Stimulated activated naive CD8-positive, alpha-beta T cell treated with anti-CD3 and anti-CD28 coated beads, Interleukin-15, Interleukin-2, amounts not matched to agents 100 ng/mL and 50 ng/mL, for 24 hours (primary cell): Measurements from ENCODE around the gene DECR2.
A peak's percentile ranks its signal among the peaks of the same experiment; 100 is the strongest.
"Not testable (repeated sequence)": the region's sequence is repeated elsewhere in the genome, so short reads cannot be mapped to it uniquely, and the experiment has no call there.

Source experiments
- H3K27ac Mint-ChIP-seq: one replicate; pipeline ENCODE4 v1.8.0; 2021; ENCODE audit warnings: mild to moderate bottlenecking, mixed read lengths
- H3K27me3 Mint-ChIP-seq: one replicate; pipeline ENCODE4 v1.8.0; 2021; ENCODE audit warnings: mixed read lengths
- H3K36me3 Mint-ChIP-seq: one replicate; pipeline ENCODE4 v1.8.0; 2021; ENCODE audit warnings: low read depth, mixed read lengths
- H3K4me1 Mint-ChIP-seq: one replicate; pipeline ENCODE4 v1.8.0; 2021; ENCODE audit warnings: low read depth, mixed read lengths
- H3K4me3 Mint-ChIP-seq: one replicate; pipeline ENCODE4 v1.8.0; 2021; ENCODE audit warnings: mild to moderate bottlenecking, mixed read lengths
- H3K9me3 Mint-ChIP-seq: one replicate; pipeline ENCODE4 v1.8.0; 2021; ENCODE audit warnings: mixed read lengths

The DECR2 gene

DNA sequence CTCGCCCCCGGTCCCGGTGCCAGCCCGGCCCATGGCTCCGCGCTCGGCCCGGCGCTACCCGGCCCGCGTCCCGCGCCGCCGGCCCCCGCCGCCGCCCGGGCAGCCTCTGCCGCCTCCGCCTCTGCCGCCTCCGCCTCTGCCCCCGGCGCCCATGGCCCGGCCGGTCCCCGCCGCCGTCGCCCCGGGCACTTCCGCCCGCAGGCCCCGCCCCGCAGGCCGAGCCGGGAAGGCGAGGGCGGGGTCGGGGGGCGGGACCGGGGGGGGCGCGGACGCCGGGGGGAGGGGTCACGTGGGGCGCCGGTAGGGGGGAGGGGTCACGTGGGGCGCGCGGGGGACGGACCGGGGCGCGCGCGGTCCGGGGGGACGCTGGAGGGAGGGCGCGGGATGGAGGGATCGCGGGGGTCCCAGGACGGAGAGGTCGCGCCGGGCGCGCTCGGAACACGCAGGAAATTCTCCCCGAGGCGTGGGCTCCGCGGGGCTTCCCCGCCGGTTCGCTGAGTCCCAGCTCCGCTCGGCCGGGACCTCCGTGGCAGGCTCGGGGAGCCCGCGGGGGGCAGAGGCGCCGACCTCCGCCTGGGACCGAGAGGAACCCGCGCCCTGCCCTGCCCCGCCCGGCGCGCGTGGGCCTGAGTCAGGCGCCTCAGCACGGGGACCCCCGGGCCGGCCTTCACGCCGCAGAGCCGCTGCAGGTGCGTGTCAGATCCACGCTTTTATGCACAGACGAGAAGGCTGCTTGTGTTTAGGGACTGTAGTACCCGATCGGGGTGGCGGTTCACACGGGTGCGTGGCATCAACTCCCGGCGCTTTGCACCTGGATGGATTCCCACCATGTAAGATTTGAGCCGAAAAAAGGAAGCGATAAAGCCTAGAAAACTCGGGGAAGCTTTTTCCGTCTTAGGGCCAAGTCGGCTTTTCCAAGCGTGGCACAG, 19.6 kb upstream of the DECR2 start, which contains the start of gene PGAP6:
PGAP6 (minus strand) TSS at position 190 of the 929 bp plus-strand sequence; CDS start at position 33, 157 bp downstream.
- Mint-ChIP-seq H3K4me3 (peak within 1 kb of the TSS; percentile 83), H3K27ac (peak within 1 kb of the TSS; percentile 87), H3K4me1 (peaks cover 29% of the 10 kb centered on the region), H3K27me3 (peaks cover 3% of the 10 kb centered on the region), H3K9me3 (no peaks in the 10 kb centered on the region), H3K36me3 (no peaks in the 10 kb centered on the region)

DNA sequence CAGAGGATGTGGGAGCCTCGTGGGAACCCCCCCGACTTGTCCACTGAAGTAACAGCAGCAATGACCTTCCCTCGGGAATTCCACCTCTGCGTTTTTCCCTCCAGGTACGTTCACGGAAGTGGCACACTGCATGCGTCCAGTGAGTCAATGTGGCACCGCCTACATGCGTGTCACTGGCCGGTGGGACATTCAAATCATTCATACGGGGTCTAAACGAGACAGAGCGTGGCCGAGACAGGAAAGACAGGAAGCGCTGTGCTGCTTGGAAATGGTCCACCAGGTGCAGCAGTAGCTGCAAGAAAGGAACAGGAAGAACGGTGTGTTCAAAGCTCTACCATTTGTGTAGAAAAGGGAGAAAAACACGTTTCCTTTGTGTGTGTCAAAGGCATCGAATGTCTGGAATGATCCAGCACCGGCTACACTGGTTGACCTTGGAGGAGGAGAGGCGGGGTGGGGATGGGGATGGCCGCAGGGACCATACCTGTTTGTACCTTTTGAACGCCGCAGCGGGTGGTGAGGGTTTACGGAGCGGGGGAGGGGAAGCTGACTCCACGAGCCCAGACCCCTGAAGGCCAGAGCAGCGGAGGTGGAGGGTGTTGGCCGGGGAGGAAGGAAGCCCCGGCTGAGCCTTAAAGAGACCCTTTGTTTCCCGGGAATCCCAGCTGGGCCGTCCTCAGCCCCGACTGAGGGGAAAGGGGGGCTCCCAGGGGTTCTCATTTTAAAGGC, 18.2 kb upstream of the DECR2 start:
- H3K4me3 Mint-ChIP-seq = peak overlapping the region; percentile 83
- H3K36me3 Mint-ChIP-seq = no peaks in the 10 kb centered on the region
- H3K9me3 Mint-ChIP-seq = no peaks in the 10 kb centered on the region
- H3K4me1 Mint-ChIP-seq = peaks cover 29% of the 10 kb centered on the region
- peak overlapping the region; percentile 87 for H3K27ac Mint-ChIP-seq
- peaks cover 3% of the 10 kb centered on the region for H3K27me3 Mint-ChIP-seq

DNA sequence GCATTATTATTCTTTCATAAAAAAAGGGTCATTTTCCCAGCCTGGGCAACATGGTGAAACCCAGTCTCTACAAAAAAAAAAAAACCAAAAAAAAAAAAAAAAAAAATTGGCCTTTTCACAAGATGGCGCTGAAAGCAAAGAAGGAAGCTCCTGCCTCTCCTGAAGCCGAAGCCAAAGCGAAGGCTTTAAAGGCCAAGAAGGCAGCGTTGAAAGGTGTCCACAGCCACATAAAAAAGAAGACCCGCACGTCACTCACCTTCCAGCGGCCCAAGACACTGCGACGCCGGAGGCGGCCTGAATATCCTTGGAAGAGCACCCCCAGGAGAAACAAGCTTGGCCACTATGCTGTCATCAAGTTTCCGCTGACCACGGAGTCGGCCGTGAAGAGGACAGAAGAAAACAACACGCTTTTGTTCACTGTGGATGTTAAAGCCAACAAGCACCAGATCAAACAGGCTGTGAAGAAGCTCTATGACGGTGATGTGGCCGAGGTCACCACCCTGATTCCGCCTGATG, 15.0 kb upstream of the DECR2 start:
- H3K27ac Mint-ChIP-seq = no peak overlapping the region
- peaks cover 3% of the 10 kb centered on the region for H3K27me3 Mint-ChIP-seq
- no peaks in the 10 kb centered on the region for H3K9me3 Mint-ChIP-seq
- no peaks in the 10 kb centered on the region for H3K36me3 Mint-ChIP-seq
- no peak overlapping the region for H3K4me3 Mint-ChIP-seq
- H3K4me1 Mint-ChIP-seq = peaks cover 25% of the 10 kb centered on the region

GRCh38 chr16:387761-388666, 13.7 kb upstream of the DECR2 start:
- H3K27ac Mint-ChIP-seq, H3K36me3 Mint-ChIP-seq, H3K27me3 Mint-ChIP-seq, H3K9me3 Mint-ChIP-seq, H3K4me3 Mint-ChIP-seq: not testable (repeated sequence)
- H3K4me1 Mint-ChIP-seq = peaks cover 31% of the 10 kb centered on the region

- Mint-ChIP-seq H3K36me3 (no peaks in the 10 kb centered on the region), H3K4me1 (peaks cover 20% of the 10 kb centered on the region), H3K27ac (no peak overlapping the region), H3K4me3 (no peak overlapping the region), H3K27me3 (no peaks in the 10 kb centered on the region), H3K9me3 (no peaks in the 10 kb centered on the region)
Observed at GRCh38 chr16:389352-389751, 12.3 kb upstream of the DECR2 start.

DNA sequence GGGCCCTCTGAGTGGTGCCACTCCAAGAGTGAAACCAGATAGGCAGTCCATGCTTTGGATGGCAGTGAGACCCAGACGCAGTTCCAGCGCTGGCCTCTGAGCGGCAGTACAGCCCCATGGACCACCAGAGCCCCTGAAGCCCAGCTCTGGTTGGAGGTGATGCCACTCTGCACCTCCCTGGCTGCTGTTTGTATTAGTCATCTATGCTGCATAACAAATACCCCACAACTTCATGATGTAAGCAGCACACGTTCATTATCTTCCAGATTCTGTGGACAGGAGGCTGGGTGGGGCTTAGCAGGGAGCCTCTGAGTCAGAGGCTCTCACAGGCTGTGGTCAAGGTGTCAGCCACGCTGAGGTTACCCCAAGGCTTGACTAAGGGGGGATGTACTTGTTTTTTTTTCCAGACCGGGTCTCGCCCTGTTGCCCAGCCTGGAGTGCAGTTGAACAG, 9.8 kb upstream of the DECR2 start:
- Mint-ChIP-seq H3K9me3 (no peaks in the 10 kb centered on the region), H3K27ac (peak overlapping the region; percentile 81), H3K4me3 (peak overlapping the region; percentile 57), H3K27me3 (no peaks in the 10 kb centered on the region), H3K4me1 (peaks cover 28% of the 10 kb centered on the region), H3K36me3 (no peaks in the 10 kb centered on the region)

- peak overlapping the region; percentile 57 for H3K4me3 Mint-ChIP-seq
- peaks cover 28% of the 10 kb centered on the region for H3K4me1 Mint-ChIP-seq
- H3K27me3 Mint-ChIP-seq = no peaks in the 10 kb centered on the region
- no peaks in the 10 kb centered on the region for H3K36me3 Mint-ChIP-seq
- H3K9me3 Mint-ChIP-seq = no peaks in the 10 kb centered on the region
- peak overlapping the region; percentile 81 for H3K27ac Mint-ChIP-seq
Observed at GRCh38 chr16:392450-393030, 9.1 kb upstream of the DECR2 start.

GRCh38 chr16:396199-396598, 5.5 kb upstream of the DECR2 start:
- Mint-ChIP-seq H3K27ac (no peak overlapping the region), H3K27me3 (no peaks in the 10 kb centered on the region), H3K4me1 (peaks cover 37% of the 10 kb centered on the region), H3K4me3 (peak overlapping the region; percentile 81), H3K36me3 (no peaks in the 10 kb centered on the region), H3K9me3 (no peaks in the 10 kb centered on the region)

- H3K36me3 Mint-ChIP-seq = no peaks in the 10 kb centered on the region
- peak overlapping the region; percentile 81 for H3K4me3 Mint-ChIP-seq
- H3K9me3 Mint-ChIP-seq = no peaks in the 10 kb centered on the region
- H3K4me1 Mint-ChIP-seq = peaks cover 37% of the 10 kb centered on the region
- H3K27me3 Mint-ChIP-seq = no peaks in the 10 kb centered on the region
- H3K27ac Mint-ChIP-seq = peak overlapping the region; percentile 63
Observed at GRCh38 chr16:396605-397004, 5.1 kb upstream of the DECR2 start.

GRCh38 chr16:397135-397661, 4.5 kb upstream of the DECR2 start, which contains the start of gene NME4:
Gene NME4 (plus strand): TSS chr16:397199. CDS start chr16:397223, 24 bp downstream.
- Mint-ChIP-seq H3K27me3 (no peaks in the 10 kb centered on the region), H3K36me3 (no peaks in the 10 kb centered on the region), H3K4me3 (peak within 1 kb of the TSS; percentile 81), H3K4me1 (peaks cover 33% of the 10 kb centered on the region), H3K27ac (peak within 1 kb of the TSS; percentile 63), H3K9me3 (no peaks in the 10 kb centered on the region)

- Mint-ChIP-seq H3K27ac (peak overlapping the region; percentile 8), H3K9me3 (no peaks in the 10 kb centered on the region), H3K27me3 (no peaks in the 10 kb centered on the region), H3K36me3 (no peaks in the 10 kb centered on the region), H3K4me1 (peaks cover 30% of the 10 kb centered on the region), H3K4me3 (peak overlapping the region; percentile 67)
Observed at GRCh38 chr16:397736-398332, 3.9 kb upstream of the DECR2 start.

- peaks cover 27% of the 10 kb centered on the region for H3K4me1 Mint-ChIP-seq
Observed at GRCh38 chr16:398561-399339, 2.9 kb upstream of the DECR2 start.

More at GRCh38 chr16:398561-399339, 2.9 kb upstream of the DECR2 start:
- H3K27me3 Mint-ChIP-seq = no peaks in the 10 kb centered on the region
- no peaks in the 10 kb centered on the region for H3K9me3 Mint-ChIP-seq
- no peaks in the 10 kb centered on the region for H3K36me3 Mint-ChIP-seq
- H3K27ac Mint-ChIP-seq = no peak overlapping the region
- peak overlapping the region; percentile 67 for H3K4me3 Mint-ChIP-seq
